A549 treated with GW870086 at 1 μM for 4 hours (cell line): Measurements from ENCODE around the gene NDUFA6. TPM values are rescaled to one million over a fixed set of nuclear protein-coding genes. Genes with fewer than 3 reads are reported as not detected.

Experiments
- total RNA-seq: library from RNA; stranded (reverse); fragments of 200-300 nt; extraction: Qiagen RNA extraction; gene quantifications from 5 replicates; pipeline ENCODE4 v1.2.3, GENCODE V29; 2022; ENCODE audit warnings: low read depth

The NDUFA6 gene
- total RNA-seq: 60.8 to 71.7 TPM (median 67.1 TPM) in 5 replicates

DNA sequence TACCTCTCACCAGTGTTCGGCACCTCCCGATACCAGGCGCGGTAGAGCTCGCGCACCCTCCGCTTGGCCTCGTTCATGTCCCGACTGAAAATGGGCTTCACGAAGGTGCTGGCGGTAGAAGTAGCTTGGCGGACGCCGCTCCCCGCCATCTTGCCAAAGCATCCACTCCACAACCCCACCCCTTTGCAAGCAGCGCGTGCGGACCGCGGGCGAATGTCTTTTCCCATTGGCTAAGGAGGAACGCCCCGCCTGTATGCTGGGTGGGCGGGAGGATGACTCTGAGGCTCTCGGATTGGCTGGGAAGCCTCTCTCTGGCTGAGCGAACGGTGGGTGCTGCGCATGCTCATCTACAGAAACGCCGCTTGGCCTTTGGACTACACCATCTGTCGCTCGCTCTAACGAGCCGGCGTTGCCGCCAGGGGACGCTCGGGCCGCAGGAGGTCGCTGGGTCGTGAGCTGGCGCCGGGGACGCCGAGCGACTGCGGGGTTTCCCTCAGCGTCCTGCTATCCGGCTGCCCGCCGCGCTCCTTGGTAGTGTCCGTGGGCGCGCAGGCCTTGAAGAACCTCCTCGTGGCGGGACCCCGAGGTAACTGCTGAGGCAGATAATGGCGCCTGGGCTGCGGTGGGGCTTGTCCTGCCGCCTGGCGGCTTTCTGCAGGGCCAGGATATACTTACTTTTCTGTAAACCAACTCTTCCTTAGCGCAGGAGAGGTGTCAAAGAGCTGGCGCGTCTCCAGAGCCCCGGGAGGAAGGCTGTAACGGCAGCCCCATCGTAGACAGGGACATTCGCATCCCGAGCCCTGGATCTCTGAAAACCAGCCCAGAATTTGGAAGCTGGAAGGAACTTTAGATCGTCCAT lies at the start of gene NDUFA6:
NDUFA6 (minus strand) TSS at position 177 of the 859 bp plus-strand sequence; CDS start at position 149, 28 bp downstream.

GRCh38 chr22:42130639-42131431 lies 40.3 kb upstream of the NDUFA6 start, which contains the start of gene CYP2D6:
Gene CYP2D6, minus strand, starts transcription at chr22:42130810. Its CDS starts 19 bp downstream, at chr22:42130791.

GRCh38 chr22:42079319-42080251 lies 11.0 kb downstream of the NDUFA6 start, which contains the start of gene SMDT1:
Gene SMDT1, plus strand, starts transcription at chr22:42079700. Its CDS starts 69 bp downstream, at chr22:42079769.

GRCh38 chr22:42074132-42074811 lies 16.3 kb downstream of the NDUFA6 start, which contains the start of gene PHETA2:
Gene PHETA2, plus strand, starts transcription at chr22:42074248. Its CDS starts 3,046 bp downstream, at chr22:42077294.

GRCh38 chr22:42070517-42071422 lies 19.8 kb downstream of the NDUFA6 start, which contains the start of gene NAGA:
Gene NAGA, minus strand, starts transcription at chr22:42070812. Its CDS starts 515 bp downstream, at chr22:42070297.

Other genes starting within 250 kb of the NDUFA6 start
- 0.21 to 0.40 TPM (median 0.27 TPM) in 4 of 5 replicates, not detected in the other for gene SHISA8, start 175.7 kb downstream of the NDUFA6 start, total RNA-seq
- 0.15 to 0.29 TPM (median 0.22 TPM) in 5 replicates for gene TNFRSF13C, start 164.0 kb downstream of the NDUFA6 start, total RNA-seq
- gene CENPM, start 143.6 kb downstream of the NDUFA6 start, total RNA-seq: 29.6 to 42.1 TPM (median 36.4 TPM) in 5 replicates
- 0.72 to 1.3 TPM (median 1.0 TPM) in 5 replicates for gene SEPTIN3, start 121.3 kb downstream of the NDUFA6 start, total RNA-seq
- 0.30 TPM in 1 of 5 replicates, not detected in the others for gene WBP2NL, start 92.0 kb downstream of the NDUFA6 start, total RNA-seq
- 6.1 to 7.4 TPM (median 6.6 TPM) in 5 replicates for gene NAGA, start 20.0 kb downstream of the NDUFA6 start, total RNA-seq
- gene PHETA2, start 16.5 kb downstream of the NDUFA6 start, total RNA-seq: not detected in 5 replicates
- 23.7 to 49.4 TPM (median 40.9 TPM) in 5 replicates for gene SMDT1, start 11.1 kb downstream of the NDUFA6 start, total RNA-seq
- 0.40 to 0.91 TPM (median 0.55 TPM) in 5 replicates for gene CYP2D6, start 40.0 kb upstream of the NDUFA6 start, total RNA-seq
- gene TCF20, start 179.9 kb upstream of the NDUFA6 start, total RNA-seq: 10.9 to 15.4 TPM (median 13.5 TPM) in 5 replicates